ENCODE results near the gene RBBP8. TPM values are rescaled to one million over a fixed set of nuclear protein-coding genes. Genes with fewer than 3 reads are reported as not detected.

The RBBP8 gene
- total RNA-seq, 1 experiment from 2014 or later, result 33.3 TPM

GRCh38 chr18:23033056-23033455 is 99.9 kb downstream of the RBBP8 start:
- ChIA-PET CTCF (interaction anchor here (1.1 to 2.4 kb wide), 4 partner anchors 27 to 465 kb away, joined by 3 to 12 read pairs (median 4); no protein-coding TSS in a partner anchor), POLR2A (no interaction called here)
- Mint-ChIP-seq H3K9me3 (peaks cover 3% of the 10 kb centered on the region; the same call in 1 of the 2 replicates), H3K4me1 (peaks cover 23% of the 10 kb centered on the region), H3K4me3 (no peak overlapping the region), H3K36me3 (peaks cover 2% of the 10 kb centered on the region; the same call in 1 of the 2 replicates), H3K27me3 (ENCODE audit: low read depth) (no peaks in the 10 kb centered on the region), H3K27ac (no peak overlapping the region)
- DNase-seq (ENCODE audit: low spot score) (no peak), ATAC-seq (no peak)
- TF ChIP-seq ZNF416 (CRISPR knock-in tag; IDR thresholded peaks at IDR 0.05), result no peak
- no peak for TF ChIP-seq OVOL2 (CRISPR knock-in tag; IDR thresholded peaks at IDR 0.05; ENCODE audit: borderline replicate concordance)
- TF ChIP-seq, protein P1, sequence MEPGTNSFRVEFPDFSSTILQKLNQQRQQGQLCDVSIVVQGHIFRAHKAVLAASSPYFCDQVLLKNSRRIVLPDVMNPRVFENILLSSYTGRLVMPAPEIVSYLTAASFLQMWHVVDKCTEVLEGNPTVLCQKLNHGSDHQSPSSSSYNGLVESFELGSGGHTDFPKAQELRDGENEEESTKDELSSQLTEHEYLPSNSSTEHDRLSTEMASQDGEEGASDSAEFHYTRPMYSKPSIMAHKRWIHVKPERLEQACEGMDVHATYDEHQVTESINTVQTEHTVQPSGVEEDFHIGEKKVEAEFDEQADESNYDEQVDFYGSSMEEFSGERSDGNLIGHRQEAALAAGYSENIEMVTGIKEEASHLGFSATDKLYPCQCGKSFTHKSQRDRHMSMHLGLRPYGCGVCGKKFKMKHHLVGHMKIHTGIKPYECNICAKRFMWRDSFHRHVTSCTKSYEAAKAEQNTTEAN (CRISPR knock-in tag; IDR thresholded peaks at IDR 0.05), result no peak
- no peak for TF ChIP-seq ATF6 (CRISPR knock-in tag; IDR thresholded peaks at IDR 0.05)

DNA sequence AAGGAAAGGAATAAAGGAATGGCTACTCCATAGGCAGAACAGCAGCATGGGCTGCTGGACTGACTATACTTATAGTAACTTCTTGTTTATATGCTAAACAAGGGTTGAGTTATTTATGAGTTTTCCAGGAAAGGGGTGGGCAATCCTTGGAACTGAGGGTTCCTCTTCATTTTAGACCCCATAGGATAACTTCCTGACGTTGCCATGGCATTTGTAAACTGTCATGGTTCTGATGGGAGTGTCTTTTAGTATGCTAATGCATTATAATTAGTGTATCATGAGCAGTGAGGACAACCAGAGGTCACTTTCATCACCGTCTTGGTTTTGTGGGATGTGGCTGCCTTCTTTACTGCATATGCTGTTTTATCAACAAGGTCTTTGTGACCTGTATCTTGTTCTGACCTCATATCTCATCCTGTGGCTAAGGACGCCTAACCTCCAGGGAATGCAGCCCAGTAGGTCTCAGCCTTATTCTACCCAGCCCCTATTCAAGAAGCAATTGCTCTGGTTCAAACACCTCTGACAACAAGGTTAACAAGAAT is 103.6 kb downstream of the RBBP8 start:
- DNase-seq (ENCODE audit: low spot score) (no peak), ATAC-seq (no peak)
- peak overlapping the region; percentile 18 for H3K27ac Mint-ChIP-seq
- H3K36me3 Mint-ChIP-seq, result no peaks in the 10 kb centered on the region
- peaks cover 23% of the 10 kb centered on the region for H3K4me1 Mint-ChIP-seq
- TF ChIP-seq, protein P2, sequence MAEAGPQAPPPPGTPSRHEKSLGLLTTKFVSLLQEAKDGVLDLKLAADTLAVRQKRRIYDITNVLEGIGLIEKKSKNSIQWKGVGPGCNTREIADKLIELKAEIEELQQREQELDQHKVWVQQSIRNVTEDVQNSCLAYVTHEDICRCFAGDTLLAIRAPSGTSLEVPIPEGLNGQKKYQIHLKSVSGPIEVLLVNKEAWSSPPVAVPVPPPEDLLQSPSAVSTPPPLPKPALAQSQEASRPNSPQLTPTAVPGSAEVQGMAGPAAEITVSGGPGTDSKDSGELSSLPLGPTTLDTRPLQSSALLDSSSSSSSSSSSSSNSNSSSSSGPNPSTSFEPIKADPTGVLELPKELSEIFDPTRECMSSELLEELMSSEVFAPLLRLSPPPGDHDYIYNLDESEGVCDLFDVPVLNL (CRISPR knock-in tag; IDR thresholded peaks at IDR 0.05; ENCODE audit: borderline replicate concordance, low read depth), result no peak
- TF ChIP-seq RELA (CRISPR knock-in tag; IDR thresholded peaks at IDR 0.05; ENCODE audit: borderline replicate concordance) (no peak), JAZF1 (CRISPR knock-in tag; IDR thresholded peaks at IDR 0.05) (no peak), TP53 (CRISPR knock-in tag; IDR thresholded peaks at IDR 0.05) (no peak), FOXP1 (CRISPR knock-in tag; IDR thresholded peaks at IDR 0.05; ENCODE audit: borderline replicate concordance) (no peak), ZNF423 (CRISPR knock-in tag; IDR thresholded peaks at IDR 0.05) (no peak), CREM (CRISPR knock-in tag; IDR thresholded peaks at IDR 0.05) (no peak), NR1H2 (CRISPR knock-in tag; IDR thresholded peaks at IDR 0.05) (no peak), ZNF425 (CRISPR knock-in tag; conservative IDR thresholded peaks at IDR 0.05) (no peak), ZNF121 (CRISPR knock-in tag; IDR thresholded peaks at IDR 0.05) (no peak)
- TF ChIP-seq, protein P3, sequence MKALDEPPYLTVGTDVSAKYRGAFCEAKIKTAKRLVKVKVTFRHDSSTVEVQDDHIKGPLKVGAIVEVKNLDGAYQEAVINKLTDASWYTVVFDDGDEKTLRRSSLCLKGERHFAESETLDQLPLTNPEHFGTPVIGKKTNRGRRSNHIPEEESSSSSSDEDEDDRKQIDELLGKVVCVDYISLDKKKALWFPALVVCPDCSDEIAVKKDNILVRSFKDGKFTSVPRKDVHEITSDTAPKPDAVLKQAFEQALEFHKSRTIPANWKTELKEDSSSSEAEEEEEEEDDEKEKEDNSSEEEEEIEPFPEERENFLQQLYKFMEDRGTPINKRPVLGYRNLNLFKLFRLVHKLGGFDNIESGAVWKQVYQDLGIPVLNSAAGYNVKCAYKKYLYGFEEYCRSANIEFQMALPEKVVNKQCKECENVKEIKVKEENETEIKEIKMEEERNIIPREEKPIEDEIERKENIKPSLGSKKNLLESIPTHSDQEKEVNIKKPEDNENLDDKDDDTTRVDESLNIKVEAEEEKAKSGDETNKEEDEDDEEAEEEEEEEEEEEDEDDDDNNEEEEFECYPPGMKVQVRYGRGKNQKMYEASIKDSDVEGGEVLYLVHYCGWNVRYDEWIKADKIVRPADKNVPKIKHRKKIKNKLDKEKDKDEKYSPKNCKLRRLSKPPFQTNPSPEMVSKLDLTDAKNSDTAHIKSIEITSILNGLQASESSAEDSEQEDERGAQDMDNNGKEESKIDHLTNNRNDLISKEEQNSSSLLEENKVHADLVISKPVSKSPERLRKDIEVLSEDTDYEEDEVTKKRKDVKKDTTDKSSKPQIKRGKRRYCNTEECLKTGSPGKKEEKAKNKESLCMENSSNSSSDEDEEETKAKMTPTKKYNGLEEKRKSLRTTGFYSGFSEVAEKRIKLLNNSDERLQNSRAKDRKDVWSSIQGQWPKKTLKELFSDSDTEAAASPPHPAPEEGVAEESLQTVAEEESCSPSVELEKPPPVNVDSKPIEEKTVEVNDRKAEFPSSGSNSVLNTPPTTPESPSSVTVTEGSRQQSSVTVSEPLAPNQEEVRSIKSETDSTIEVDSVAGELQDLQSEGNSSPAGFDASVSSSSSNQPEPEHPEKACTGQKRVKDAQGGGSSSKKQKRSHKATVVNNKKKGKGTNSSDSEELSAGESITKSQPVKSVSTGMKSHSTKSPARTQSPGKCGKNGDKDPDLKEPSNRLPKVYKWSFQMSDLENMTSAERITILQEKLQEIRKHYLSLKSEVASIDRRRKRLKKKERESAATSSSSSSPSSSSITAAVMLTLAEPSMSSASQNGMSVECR (CRISPR knock-in tag; IDR thresholded peaks at IDR 0.05; ENCODE audit: borderline replicate concordance), result no peak
- TF ChIP-seq, protein P4, sequence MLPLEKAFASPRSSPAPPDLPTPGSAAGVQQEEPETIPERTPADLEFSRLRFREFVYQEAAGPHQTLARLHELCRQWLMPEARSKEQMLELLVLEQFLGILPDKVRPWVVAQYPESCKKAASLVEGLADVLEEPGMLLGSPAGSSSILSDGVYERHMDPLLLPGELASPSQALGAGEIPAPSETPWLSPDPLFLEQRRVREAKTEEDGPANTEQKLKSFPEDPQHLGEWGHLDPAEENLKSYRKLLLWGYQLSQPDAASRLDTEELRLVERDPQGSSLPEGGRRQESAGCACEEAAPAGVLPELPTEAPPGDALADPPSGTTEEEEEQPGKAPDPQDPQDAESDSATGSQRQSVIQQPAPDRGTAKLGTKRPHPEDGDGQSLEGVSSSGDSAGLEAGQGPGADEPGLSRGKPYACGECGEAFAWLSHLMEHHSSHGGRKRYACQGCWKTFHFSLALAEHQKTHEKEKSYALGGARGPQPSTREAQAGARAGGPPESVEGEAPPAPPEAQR (CRISPR knock-in tag; IDR thresholded peaks at IDR 0.05), result no peak
- TF ChIP-seq, protein P1 (CRISPR knock-in tag; IDR thresholded peaks at IDR 0.05), result no peak
- POLR2A ChIA-PET, result interaction anchor here (0.6 to 0.7 kb wide), 2 partner anchors 50 to 105 kb away, joined by 3 read pairs; no protein-coding TSS in a partner anchor
- no peak overlapping the region for H3K4me3 Mint-ChIP-seq
- H3K27me3 Mint-ChIP-seq (ENCODE audit: low read depth), result no peaks in the 10 kb centered on the region
- peaks cover 11% of the 10 kb centered on the region for H3K9me3 Mint-ChIP-seq
- CTCF ChIA-PET, result interaction anchor here (0.7 to 1.3 kb wide), 2 partner anchors 171 to 331 kb away, joined by 3 read pairs; no protein-coding TSS in a partner anchor
